IPS-11a (cell line): Measurements from ENCODE around the gene UBE2K.
"Not testable (repeated sequence)": the region's sequence is repeated elsewhere in the genome, so short reads cannot be mapped to it uniquely, and the experiment has no call there.

ENCODE experiments used
- H3K4me3 ChIP-seq: one replicate; pipeline ENCODE4 v1.5.1; 2013; ENCODE audit warnings: low read depth, low read length, control low read depth

Gene UBE2K

GRCh38 chr4:39721788-39722187 is 23.9 kb downstream of the UBE2K start:
- no peak overlapping the region for H3K4me3 ChIP-seq

- no peak overlapping the region for H3K4me3 ChIP-seq
These were observed 31.6 kb downstream of the UBE2K start for GRCh38 chr4:39729557-39729956.

- no peak overlapping the region for H3K4me3 ChIP-seq
These were observed 32.1 kb downstream of the UBE2K start for GRCh38 chr4:39730072-39730471.

GRCh38 chr4:39731908-39732307 is 34.0 kb downstream of the UBE2K start:
- no peak overlapping the region for H3K4me3 ChIP-seq

- H3K4me3 ChIP-seq, result no peak overlapping the region
These were observed 34.8 kb downstream of the UBE2K start for GRCh38 chr4:39732728-39733127.

- H3K4me3 ChIP-seq, result not testable (repeated sequence)
These were observed 41.7 kb downstream of the UBE2K start for GRCh38 chr4:39739591-39739990.

- H3K4me3 ChIP-seq, result no peak overlapping the region
These were observed 43.5 kb downstream of the UBE2K start for GRCh38 chr4:39741401-39741800.

- no peak overlapping the region for H3K4me3 ChIP-seq
These were observed 48.0 kb downstream of the UBE2K start for GRCh38 chr4:39745920-39746319.

DNA sequence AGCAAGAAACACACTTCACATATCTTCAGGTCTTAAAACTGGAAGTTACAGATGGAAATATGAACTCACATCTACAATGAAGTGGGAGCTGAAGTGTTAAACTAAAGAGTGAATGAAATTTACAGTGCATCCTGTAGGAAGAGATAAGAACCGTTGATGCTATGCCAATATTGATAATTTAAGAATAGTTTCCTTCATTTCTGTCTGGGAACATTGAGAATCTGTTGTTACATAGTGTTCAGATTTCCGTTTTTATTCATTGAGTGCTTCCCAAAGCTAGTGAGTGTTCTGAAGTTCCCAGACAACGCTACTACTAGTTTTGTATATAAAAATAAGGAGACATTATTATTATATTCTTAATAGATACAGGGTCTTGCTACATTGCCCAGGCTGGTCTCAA is 52.3 kb downstream of the UBE2K start:
- no peak overlapping the region for H3K4me3 ChIP-seq

GRCh38 chr4:39754309-39754708 is 56.4 kb downstream of the UBE2K start:
- H3K4me3 ChIP-seq, result no peak overlapping the region

DNA sequence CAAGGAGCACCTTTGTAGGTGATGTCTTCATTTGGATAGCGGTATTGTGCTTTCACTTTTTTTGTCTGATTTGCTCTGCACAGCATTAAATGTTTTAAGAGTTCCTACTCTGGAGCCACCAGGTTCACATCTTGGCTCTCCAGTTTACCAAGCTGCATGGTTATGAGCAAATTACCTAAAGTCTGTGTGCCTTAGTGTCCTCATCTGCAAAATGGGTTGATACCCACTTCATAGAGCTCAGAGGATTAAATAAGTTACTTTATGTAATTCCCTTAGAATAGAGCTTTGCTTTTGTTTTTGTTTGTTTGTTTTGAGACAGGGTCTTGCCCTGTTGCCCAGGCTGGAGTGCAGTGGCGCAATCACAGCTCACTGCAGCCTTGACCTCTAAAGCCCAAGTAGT is 58.2 kb downstream of the UBE2K start:
- no peak overlapping the region for H3K4me3 ChIP-seq

GRCh38 chr4:39758176-39758575 is 60.2 kb downstream of the UBE2K start:
- H3K4me3 ChIP-seq, result no peak overlapping the region

GRCh38 chr4:39759569-39759968 is 61.6 kb downstream of the UBE2K start:
- H3K4me3 ChIP-seq, result no peak overlapping the region

DNA sequence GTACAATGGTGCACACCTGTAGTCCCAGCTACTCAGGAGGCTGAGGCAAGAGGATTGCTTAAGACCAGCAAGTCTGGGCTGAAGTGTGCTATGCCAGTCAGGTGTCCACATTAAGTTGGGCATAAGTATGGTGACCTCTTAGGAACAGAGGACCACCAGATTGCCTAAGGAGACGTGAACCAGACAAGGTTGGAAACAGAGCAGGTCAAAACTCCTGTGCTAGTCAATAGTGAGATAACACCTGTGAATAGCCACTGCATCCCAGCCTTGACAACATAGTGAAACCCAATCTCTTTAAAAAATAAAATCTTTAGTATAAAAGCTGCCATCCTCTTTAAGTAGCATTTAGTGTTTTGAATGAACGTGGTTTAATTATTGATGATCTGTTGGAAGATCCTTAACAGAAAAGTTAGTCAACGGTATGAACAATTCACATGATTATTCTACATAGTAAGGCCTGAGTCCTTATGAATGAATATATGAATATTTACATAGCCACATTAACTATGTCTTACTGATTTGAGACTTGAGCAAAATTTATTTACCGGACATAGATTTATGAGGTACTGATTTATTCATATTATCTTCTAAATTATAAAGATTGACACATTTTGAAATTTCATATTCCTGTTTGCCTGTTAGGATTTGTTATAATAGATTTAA is 63.2 kb downstream of the UBE2K start:
- H3K4me3 ChIP-seq, result no peak overlapping the region

GRCh38 chr4:39763714-39764572 is 66.0 kb downstream of the UBE2K start:
- no peak overlapping the region for H3K4me3 ChIP-seq

GRCh38 chr4:39770005-39770404 is 72.1 kb downstream of the UBE2K start:
- H3K4me3 ChIP-seq, result no peak overlapping the region

GRCh38 chr4:39770471-39770870 is 72.5 kb downstream of the UBE2K start:
- H3K4me3 ChIP-seq, result no peak overlapping the region

- H3K4me3 ChIP-seq, result no peak overlapping the region
These were observed 73.2 kb downstream of the UBE2K start for GRCh38 chr4:39770969-39771724.

- not testable (repeated sequence) for H3K4me3 ChIP-seq
These were observed 84.1 kb downstream of the UBE2K start for GRCh38 chr4:39781988-39782387.

DNA sequence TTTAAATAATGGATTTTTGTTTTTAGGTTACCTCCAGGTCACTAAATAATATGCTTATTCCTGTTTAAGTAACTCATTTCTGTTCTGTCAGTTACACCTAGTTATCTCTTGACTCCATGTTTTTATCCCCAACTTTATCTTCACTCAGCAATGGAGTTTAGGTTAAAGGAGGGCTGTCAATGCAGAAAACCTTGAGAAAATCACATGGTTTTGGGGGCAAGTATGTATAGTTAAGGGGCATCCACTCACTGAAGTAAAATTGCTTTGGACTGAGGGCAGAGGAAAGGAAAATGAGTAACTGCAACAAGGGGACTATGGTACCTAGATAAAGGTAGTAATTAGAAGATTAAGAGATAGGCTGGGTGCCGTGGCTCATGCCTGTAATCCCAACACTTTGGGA is 87.1 kb downstream of the UBE2K start:
- H3K4me3 ChIP-seq, result no peak overlapping the region

GRCh38 chr4:39786838-39787237 is 88.9 kb downstream of the UBE2K start:
- H3K4me3 ChIP-seq, result no peak overlapping the region

- no peak overlapping the region for H3K4me3 ChIP-seq
These were observed 94.2 kb downstream of the UBE2K start for GRCh38 chr4:39792128-39792527.
